RCC 7860 (cell line): Measurements from ENCODE around the gene HSBP1L1.

Experiments
- DNase-seq: peaks from one replicate; pipeline ENCODE4 v3.0.0-alpha.2; 2015; ENCODE audit warnings: low spot score
- FAIRE-seq: peaks from 2 replicates; lab custom pipeline; 2012; peaks lifted over from hg19 to GRCh38; lab: Jason Lieb, UNC

The HSBP1L1 gene

DNA sequence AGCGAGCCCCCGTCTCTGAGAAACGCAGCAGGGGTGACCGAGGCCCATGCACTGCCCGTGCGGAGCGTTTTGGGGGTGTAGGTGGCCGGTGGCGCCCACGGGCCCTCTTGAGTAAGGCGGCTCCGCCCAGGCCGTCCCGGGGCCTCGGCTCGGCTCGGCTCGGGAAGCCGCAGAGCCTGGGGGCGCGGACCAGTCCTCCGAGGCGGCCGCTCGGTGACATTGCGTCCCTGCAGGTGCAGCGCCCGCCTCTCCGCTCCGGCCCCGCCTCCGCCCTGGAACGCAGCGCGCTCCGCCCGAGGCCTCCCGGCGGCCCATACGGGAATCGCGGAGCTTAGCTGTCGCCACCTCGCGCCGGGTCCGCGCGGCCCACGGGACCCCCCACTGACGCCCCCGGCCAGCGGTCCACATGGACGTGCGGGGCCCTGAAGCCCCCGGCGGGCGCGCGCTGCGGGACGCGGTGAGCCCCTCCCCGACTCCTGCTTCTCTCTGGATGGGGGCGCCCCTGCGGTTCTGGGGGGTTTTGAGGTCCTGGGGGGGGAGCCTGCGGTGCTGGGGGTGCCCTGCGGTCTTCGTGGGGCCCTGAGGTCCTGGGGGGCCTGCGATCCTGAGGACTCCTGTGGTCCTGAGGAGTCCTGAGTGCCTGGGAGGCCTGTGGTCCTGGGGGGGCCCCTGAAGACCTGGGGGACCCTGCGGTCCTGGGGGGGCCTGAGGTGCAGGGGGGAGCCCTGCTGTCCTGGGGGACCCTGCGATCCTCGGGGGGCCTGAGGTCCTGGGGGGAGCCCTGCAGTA, at the start of gene HSBP1L1:
TSS of gene HSBP1L1 (plus strand) at position 314 of the 789 bp plus-strand sequence. CDS start at position 407, 93 bp downstream.
- DNase-seq, result peak; percentile 27
- FAIRE-seq, result no peak

DNA sequence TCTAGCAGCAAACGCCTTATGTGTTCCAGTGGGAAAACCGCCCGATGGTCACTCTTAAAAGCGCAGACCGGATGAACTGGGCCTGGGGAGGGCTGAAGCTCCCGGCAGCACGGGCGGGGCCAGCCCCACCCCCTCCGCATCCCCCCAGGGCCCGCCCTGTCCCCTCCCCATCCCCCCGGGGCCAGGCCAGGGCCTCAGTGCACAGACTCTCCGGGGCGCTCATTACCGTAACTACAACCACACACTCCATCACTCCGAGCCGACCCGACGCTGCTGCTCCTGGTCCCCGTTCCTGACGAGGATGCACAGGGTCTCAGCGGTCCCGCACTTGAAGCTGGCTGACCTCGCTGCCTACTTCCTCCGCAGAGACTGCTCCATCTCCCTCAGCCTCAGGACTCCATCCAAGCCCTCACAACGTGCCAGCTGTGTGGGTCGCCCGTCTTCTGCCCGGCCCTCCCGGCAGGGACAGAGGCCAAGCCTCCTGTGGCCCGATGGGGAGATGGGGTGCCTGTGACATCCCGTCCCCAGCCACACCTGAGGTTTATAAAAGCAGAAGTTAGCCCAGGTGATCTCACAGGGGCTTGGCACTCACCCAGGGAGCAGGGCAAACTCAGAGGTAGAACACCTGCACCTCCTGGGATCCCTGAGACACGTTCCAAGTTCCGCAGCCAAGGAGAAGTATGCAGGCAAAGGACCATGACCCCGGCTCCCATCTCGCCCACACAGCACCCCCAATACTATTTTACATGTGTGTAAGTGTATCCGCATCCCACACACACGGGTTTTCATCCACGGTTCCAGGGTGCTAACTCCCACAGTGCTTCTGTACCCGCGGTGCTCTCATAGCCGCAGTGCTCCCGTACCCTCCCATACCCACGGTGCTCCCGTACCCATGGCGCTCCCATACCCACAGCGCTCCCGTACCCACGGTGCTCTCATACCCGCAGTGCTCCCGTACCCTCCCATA, 49.0 kb upstream of the HSBP1L1 start:
- DNase-seq, result no peak
- no peak for FAIRE-seq

DNA sequence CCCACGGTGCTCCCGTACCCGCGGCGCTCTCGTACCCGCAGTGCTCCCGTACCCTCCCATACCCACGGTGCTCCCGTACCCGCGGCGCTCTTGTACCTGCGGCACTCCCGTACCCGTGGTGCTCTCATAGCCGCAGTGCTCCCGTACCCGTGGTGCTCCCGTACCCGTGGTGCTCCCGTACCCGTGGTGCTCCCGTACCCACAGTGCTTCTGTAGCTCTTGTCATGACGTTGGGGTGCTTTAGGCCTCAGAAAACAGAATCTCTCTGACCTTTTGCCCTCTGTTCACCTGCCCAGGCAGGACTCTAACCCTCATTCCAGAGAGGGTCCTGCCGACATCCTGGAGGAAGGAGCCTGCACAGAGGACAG, 48.3 kb upstream of the HSBP1L1 start:
- no peak for FAIRE-seq

DNA sequence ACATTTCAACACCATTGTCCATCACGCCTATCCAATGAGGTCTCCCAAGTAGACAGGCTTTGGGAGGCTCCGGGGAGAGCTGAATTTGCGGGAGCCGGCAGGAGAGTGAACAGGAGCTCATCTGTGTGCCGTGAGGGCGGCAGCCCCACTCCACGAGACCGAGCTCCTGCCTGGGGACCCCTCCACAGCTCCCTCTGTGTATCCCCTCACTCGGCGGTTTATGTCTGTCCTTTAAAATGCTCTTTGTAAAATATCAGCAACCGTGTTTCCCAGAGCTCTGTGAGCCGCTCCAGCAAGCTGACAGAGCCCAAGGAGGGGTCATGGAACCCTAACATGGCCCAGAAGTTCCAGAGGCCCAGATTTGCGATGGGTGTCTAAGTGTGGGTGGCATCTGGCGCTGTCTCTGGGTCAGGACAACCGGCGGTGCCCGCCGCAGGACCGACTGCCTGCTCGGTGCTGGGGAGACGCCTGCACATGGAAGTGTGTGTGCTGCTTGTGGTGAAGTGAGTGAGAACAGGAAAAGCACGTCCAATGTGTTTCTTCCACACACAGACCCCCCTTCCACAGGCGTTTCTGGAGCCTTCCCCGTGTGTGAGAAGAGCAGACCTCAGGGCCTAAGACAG, 47.8 kb upstream of the HSBP1L1 start:
- FAIRE-seq (no peak), DNase-seq (no peak)

More for the DNA sequence above, 48.3 kb upstream of the HSBP1L1 start:
- no peak for DNase-seq

DNA sequence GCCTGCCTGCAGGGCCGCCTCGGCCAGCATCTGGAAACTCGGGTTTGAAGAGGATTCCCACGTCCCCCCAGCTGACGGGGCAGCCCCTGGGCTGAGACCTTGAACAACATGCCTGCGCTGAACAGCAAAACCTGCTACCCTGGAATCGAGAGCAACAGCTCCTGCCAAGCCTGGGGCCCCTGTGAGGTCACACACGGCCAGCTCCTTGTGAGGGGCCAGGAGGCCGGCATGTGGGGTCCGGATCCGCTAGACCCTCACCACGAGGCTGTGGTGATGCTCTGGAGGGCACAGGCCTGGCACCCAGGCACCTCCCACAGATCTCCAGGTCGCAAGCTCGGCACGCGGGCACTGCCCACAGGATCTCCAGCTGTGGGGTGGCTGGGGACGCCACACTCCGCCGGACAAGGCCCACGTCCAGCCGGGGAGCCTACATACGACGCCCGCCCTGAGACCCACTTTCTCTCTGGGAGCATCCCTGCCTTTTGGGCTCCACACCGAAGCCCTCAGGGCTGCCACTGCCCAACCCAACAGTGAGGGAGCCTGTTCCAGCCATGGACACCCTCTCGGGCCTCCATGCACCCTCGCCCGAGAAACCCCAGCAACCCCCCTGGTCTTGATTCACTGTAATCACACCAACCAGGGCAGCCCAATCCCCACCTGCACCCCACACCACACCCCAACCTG, 47.1 kb upstream of the HSBP1L1 start:
- FAIRE-seq, result no peak

DNA sequence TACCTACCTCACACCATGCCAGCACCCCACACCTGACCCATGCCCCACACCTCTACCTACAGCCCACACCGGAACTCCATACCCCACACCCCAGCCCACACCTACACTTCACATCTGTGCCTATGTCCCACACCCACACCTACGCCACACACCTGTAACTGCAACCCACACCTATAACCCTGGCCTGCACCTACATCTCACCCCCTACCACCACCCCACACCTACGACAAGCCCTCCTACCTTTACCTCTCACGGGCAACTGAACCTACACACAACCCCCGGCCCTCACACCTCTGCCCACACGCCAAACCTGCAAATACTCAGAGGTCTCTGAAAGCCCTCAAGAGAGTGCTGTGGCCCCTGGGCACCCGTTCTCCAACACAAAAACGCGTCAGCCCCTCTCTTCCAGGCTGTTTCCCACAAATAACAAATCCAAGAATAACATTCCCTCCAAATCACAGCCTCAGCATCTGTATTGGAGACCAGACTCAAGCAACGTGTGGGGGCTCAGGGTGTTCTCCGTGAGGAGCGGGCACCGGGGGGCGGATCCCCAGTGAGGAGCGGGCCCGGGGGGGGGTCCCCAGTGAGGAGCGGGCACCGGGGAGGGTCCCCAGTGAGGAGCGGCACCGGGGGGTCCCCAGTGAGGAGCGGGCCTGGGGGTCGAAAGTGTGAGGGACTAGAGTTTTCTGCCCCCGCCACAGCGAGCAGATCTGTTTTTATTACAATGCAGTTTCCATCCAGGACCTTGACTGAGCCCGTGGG, 46.4 kb upstream of the HSBP1L1 start:
- no peak for FAIRE-seq

More for the DNA sequence above, 47.1 kb upstream of the HSBP1L1 start:
- no peak for DNase-seq

DNA sequence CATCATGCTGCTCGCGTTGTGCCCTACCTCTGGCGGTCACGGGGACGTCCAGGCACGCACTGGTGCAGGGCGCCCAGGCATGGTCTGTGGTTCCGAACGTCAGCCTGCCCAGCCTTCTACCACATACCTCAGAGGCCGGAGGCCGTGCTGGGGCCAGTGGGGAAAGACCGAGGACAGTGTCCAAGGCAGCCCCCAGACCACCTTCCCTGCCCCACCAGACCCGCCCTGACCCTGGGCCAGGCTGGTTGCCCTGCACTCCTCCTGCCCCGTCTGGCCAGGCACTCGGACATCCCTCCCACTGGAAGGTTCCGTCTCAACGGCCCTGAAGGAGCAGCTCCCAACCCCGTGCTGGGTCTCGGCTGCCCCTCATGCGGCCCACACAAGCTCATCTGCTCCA, 45.8 kb upstream of the HSBP1L1 start:
- no peak for FAIRE-seq

More for the DNA sequence above, 46.4 kb upstream of the HSBP1L1 start:
- no peak for DNase-seq

DNA sequence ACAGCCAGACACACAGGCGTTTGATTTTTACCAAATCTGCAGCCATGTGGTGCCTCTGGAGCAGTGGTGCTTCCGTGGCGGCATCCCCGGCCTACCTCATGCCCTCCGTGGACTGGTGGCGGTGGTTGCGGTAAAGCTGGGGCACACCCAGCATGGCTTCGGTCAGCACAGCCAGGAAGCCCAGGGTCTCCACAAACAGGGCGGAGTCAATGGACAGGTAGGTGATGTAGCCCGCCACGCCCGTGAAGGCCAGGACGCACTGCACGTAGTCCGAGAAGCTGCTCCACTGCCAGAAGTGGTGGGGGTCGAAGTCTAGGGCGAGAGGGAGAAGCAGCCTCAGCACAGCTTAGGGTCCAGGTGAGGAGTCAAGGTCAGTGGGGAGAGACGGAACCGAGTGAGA, 45.4 kb upstream of the HSBP1L1 start:
- no peak for FAIRE-seq

More for the DNA sequence above, 45.8 kb upstream of the HSBP1L1 start:
- no peak for DNase-seq

DNA sequence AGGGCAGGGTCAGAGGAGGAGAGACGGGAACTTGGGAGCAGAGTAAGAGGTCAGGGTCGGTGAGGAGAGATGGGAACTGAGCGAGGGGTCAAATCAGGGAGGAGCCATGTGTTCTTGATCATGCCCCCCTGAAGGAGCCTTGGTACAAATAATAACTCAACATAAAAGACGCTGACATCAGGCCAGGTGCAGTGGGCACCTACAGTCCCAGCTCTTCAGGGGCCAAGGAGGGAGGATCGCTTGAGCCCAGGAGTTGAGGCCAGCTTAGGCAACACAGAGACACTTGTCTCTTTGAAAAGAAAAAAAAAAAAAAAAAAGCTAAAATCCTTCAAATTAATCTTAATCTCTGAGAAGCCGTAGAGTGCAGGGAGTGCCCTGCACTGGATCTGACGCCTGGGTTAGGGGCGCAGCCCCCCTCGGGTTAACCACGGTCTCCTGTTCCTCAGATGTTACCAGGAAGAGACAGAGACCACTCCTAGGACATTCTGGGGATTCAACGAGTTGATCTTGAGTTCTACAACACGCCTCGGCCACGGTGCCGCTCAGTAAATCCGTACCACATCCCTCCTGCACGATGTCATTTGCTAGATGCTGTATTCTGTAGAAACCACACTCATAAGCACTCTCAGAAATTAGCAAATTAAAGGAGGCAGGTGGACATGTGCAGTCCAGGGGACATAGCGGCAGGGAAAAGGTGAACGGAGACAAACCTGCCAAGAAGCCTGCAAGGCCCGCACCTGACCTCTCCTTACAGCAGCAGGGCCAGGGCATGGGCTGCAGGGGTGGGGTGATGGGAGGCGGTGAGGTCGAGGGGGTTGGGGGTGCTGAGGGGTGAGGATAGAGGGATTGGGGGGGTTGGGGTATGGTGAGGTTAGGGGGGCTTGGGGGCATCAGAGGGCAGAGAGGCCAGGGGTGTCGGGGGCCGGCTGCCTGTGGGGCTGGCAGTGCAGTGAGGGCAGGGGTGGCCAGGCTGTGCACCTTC, 42.2 kb upstream of the HSBP1L1 start:
- no peak for FAIRE-seq
- DNase-seq, result no peak

More for the DNA sequence above, 45.4 kb upstream of the HSBP1L1 start:
- DNase-seq, result no peak

DNA sequence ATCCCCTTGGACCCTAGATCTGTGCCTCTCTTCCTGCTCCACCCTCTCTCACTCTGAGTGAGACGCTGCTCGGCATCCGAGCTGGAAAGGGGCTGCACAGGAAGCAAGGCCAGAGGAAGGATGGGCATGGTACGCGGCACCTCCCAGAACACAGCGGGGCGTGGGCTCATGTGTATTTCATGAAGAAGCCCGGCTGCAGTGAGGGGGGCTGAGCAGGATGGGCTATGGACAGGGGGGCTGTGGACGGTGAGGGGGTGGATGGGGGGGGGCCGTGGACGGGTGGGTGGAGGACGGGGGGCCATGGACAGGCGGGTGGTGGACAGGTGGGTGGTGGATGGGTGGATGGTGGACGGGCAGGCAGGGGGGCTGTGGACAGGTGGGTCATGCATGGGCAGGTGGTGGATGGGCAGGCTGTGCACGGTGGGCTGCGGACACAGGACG, 41.5 kb upstream of the HSBP1L1 start:
- DNase-seq (no peak), FAIRE-seq (no peak)

DNA sequence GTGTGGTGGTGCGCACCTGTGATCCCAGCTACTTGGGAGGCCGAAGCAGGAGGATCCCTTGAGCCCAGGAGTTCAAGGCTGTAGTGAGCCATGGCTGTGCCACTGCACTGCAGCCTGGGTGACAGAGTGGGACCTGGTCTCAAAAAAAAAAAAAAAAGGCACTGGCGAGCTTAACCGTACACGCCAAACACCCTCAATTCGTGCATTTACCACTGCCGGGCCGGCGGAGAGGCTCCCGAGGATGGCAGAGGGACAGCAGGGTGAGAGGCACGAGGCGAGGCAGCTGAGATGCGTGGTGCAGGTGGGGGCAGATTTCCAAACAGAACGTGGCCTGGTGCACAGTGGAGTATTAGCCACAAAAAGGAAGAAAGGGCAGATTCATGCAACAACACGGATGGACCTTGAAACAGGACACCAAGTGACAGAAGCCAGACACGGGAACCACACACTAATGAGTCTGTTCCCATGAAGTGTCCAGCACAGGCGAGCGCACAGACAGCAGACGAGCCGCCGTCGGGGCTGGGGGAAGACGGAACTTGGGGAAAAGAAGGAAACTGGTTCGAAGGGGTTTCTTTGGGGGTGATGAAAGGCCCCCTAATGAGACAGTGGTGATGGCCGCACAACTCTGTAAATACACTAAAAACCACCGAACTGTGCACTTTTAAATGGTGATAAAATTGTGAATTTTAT, 40.4 kb upstream of the HSBP1L1 start:
- DNase-seq (no peak), FAIRE-seq (no peak)

DNA sequence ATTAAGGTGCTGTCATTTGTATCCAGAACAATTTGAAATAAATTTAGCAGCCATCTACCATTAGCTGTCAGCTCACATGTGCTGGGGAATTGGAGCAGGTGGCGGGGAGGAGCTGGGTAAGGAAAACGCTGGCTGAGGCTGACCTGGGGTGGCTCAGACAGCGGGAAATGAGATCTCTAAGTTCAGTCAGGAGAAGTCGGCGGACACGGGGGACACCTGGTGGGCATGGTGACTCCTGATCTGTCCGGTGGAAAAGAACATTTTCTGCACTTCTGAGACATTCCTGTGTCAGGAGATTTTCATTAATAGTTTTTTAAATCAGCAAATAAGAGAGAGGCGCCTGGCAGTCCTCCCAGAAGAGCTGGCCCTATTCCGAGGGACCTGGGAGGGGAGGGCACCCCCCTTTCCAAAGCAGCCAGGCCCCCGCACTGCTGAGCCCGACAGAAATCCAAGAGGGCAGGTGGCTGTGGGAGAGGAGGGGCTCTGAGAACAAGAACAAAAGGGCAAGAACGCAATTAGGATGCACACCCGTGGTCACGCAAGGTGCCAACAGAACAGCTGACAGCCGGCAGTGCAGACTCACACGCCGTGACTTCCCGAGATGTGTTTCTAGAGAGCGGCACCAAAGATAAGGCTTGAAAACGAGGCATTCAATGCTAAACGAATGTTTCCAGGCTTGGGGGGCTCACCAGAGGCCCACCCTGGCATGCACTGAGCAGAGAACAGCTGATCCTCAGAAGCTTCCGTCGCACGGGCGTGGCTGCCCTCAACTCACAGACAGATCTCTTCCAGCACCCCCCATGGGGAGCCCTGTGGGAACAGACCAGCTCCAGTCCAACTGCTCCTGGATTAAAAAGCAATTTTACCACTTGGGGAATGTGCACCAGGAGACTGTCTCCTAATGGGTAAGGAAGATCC, 39.4 kb upstream of the HSBP1L1 start:
- no peak for FAIRE-seq
- DNase-seq, result no peak

DNA sequence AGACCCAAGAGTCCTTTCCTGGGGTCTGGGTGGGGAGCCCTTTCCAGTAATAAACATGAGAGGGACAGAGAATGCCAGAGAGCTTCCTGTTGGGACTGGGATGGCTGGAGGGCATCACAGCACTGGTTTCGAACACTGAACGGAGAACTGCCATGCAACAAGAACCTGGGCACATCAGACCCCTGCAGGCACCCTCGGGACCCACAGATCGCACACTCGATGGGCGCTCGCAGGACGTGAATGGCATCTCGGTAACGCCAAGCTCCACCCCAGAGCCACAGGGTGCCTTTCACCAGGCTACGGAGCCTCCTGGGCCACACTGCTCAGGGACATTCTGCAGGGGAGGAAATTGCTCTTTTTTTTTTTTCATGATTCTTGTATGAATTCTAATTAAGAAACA, 38.1 kb upstream of the HSBP1L1 start:
- DNase-seq (no peak), FAIRE-seq (no peak)

DNA sequence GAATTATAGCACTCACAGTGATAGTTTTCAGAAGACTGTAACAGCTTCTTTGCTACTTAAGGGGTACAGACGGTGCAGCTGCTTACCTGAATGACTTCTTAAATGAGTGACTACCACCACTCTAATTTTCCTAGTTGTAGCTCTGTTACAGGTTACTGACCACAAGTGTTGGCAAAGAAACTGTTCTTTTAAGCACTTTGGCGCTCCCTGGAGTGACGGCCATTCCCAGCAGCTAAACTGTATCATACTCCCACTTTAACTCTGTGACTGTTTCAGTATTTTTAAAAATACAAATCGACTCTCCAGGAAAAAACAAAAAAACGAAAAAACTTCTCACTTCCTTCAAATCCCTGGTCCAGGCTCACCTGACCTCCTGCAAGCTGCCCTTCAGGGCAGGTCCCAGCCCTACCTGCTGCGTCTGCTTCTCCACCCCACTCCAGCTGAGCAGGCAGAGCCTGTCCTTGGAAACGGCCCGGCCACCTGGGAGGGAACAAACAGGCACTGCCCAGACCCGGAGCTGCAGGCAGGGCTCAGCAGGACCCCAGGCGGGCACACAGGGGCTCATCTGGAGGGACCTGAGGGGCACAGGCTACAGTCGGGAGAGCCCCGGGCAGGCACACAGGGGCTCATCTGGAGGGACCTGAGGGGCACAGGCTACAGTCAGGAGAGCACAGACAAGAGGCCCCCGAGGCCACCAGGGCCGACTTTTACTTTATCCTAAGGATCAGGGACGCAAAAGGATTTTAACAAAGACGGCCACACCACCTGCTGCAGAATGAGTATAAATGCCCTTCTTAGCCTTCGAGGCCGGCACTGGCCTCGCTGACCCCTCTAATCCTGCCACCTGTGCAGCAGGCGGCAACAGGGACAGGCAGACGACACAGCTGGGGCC, 37.5 kb upstream of the HSBP1L1 start:
- FAIRE-seq, result no peak
- no peak for DNase-seq

DNA sequence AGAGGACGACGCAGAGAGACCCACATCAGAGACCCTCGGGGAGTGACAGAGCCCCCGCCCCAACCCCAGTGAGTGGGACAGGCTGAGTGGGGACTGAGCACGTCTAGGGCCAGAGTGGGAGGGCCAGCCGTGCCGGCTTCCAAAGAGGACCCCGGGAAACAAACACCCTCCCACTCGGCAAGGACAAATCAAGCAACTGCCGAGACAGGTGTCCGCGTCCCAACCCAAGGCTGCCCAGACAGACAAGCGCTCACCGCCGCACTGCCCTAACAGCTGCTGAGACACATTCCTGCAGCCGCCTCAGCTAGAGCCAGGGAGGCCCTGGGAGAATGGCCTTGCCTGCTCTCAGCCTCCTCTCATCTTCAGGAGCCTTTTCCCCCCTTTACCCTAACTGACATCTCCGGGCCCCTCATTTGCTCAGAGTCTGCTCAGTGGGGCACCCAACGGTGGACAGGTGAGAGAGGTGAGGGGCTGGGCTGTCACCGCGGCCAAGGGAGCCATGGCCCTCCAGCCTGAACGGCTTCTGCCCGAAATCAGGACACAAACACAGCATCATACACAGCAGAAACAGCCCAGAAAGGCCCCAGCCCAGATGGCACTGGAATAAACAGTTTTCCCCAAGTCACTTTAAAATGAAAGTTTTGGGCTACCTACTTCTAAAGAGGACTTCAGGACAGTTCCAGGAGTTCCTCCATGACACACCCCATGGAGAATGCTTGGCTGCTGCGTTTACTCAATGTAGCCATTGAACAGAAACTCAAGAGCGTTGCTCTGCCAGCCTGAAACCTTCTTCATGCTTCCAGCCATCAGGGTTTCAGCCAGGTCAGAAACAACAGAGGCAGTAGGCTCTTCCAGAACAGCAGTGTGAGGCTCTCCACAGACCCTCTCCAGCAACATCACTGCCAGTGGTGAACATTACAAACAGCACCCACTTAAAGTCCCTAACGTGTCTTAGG, 36.6 kb upstream of the HSBP1L1 start:
- no peak for FAIRE-seq
- no peak for DNase-seq
